GM21390 (cell line): Measurements from ENCODE around the gene DHRS2.
"Not testable (repeated sequence)": the region's sequence is repeated elsewhere in the genome, so short reads cannot be mapped to it uniquely, and the experiment has no call there.

Experiments used
- ATAC-seq: cut with Tn5 transposase; IDR thresholded peaks from one replicate; pipeline ENCODE4 v1.9.1; 2021; ENCODE audit not compliant: unreplicated experiment

Gene DHRS2

DNA sequence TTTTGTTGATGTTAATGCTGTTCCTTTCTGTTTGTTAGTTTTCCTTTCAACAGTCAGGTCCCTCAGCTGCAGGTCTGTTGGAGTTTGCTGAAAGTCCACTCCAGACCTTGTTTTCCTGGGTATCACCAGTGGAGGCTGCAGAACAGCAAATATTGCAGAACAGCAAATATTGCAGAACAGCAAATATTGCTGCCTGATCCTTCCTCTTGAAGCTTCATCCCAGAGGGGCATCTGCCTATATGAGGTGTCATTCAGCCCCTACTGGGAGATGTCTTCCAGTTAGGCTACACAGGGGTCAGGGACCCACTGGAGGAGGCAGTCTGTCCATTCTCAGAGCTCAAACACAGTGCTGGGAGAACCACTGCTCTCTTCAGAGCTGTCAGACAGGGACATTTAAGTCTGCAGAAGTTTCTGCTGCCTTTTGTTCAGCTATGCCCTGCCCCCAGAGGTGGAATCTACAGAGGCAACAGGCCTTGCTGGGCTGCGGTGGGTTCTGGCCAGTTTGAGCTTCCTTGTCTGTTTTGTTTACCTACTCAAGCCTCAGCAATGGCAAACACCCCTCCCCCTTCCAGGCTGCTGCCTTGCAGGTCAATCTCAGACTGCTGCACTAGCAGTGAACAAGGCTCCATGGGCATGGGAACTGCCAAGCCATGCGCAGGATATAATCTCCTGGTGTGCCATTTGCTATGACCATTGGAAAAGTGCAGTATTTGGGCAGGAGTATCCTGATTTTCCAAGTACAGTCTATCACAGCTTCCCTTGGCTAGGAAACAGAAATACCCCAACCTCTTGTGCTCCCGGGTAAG is 53.7 kb downstream of the DHRS2 start:
- ATAC-seq, result not testable (repeated sequence)

- ATAC-seq, result no peak
Measured at GRCh38 chr14:23692416-23692815, 56.3 kb downstream of the DHRS2 start.

GRCh38 chr14:23693252-23693775 is 57.1 kb downstream of the DHRS2 start:
- no peak for ATAC-seq

- no peak for ATAC-seq
Measured at GRCh38 chr14:23694085-23694948, 58.2 kb downstream of the DHRS2 start.
